A673 (cell line): ENCODE results near the gene TSNAXIP1.

ENCODE experiments used
- CTCF ChIP-seq: fragments of 300-800, 200-600 bp; sonication (generic); conservative IDR thresholded peaks from 2 replicates; pipeline ENCODE4 v1.5.1; 2017; ENCODE audit warnings: low read depth, mild to moderate bottlenecking, antibody characterized with exemption, low read length, moderate library complexity, mixed read lengths
- EZH2 ChIP-seq: fragments of 200-600 bp; sonication (generic); IDR thresholded peaks from 2 replicates; pipeline ENCODE4 v1.6.1; 2017; ENCODE audit warnings: borderline replicate concordance, low read depth, mild to moderate bottlenecking, mixed read lengths, antibody characterized with exemption, low read length; ENCODE audit not compliant: poor library complexity, severe bottlenecking

GRCh38 chr16:67844497-67844896 is 37.8 kb downstream of the TSNAXIP1 start:
- TF ChIP-seq EZH2: no peak
- no peak for TF ChIP-seq CTCF
